ENCODE results near the gene OST4.

- TF ChIP-seq EZH2 (IDR thresholded peaks at IDR 0.05; ENCODE audit: borderline replicate concordance, low read length), result no peak
- no peak for TF ChIP-seq CTCF (IDR thresholded peaks at IDR 0.05; ENCODE audit: low read length)
Measured at GRCh38 chr2:27051902-27052645, 19.4 kb downstream of the OST4 start.

Data from OCI-LY1 (cell line).